SK-N-SH (cell line): ENCODE results near the gene OR9K2. TPM values are rescaled to one million over a fixed set of nuclear protein-coding genes. Genes with fewer than 3 reads are reported as not detected.
"Not testable (repeated sequence)": the region's sequence is repeated elsewhere in the genome, so short reads cannot be mapped to it uniquely, and the experiment has no call there.

Experiments used
- CTCF ChIA-PET: fragments of 300-600, 350-600 bp; formaldehyde crosslinking; extraction: SDS; loops from one replicate; lab custom pipeline; 2021; lab: Yijun Ruan, JAX
- POLR2A ChIA-PET: fragments of 350-600 bp; sonication (Branson Sonifier 250); formaldehyde crosslinking; extraction: SDS; loops from one replicate; lab custom pipeline; 2020; ENCODE audit warnings: antibody characterized with exemption, inconsistent platforms; lab: Yijun Ruan, JAX
- DNase-seq: peaks from one replicate; pipeline ENCODE4 v3.0.0; 2012
- H2AFZ ChIP-seq: fragments of 200-600 bp; sonication (generic); 2 replicates; pipeline ENCODE4 v1.8.1; 2016; ENCODE audit warnings: antibody characterized with exemption, mild to moderate bottlenecking, low read depth
- H3F3A ChIP-seq: fragments of 200-600 bp; sonication (generic); replicated peaks from 2 replicates; pipeline ENCODE3; 2016; ENCODE audit warnings: antibody characterized with exemption, mild to moderate bottlenecking; ENCODE audit not compliant: insufficient read depth
- H3K27ac ChIP-seq, 2 experiments: fragments of 200-500 bp in 1 of 2; fragments of 200-600 bp in 1 of 2; sonication (Bioruptor generic) in 1 of 2; sonication (generic), shearing (Covaris generic) in 1 of 2; 2 replicates each; pipeline versions ENCODE4 v1.5.1 to v1.6.1; 2014 to 2016; ENCODE audit warnings: low read depth in 2 of 2, inconsistent platforms in 1 of 2, low read length in 1 of 2, mild to moderate bottlenecking in 1 of 2, mixed read lengths in 1 of 2
- H3K27me3 ChIP-seq: fragments of 200-600 bp; sonication (generic), shearing (Covaris generic); 2 replicates; pipeline ENCODE4 v1.6.1; 2016; ENCODE audit warnings: mixed run types; ENCODE audit not compliant: insufficient read depth
- H3K36me3 ChIP-seq, 2 experiments: fragments of 200-500 bp in 1 of 2; fragments of 200-600 bp in 1 of 2; sonication (Bioruptor generic) in 1 of 2; sonication (generic) in 1 of 2; replicated peaks in 1 of 2; 2 replicates each; pipeline versions ENCODE3 to v1.5.1; 2014 to 2016; ENCODE audit warnings: low read length in 1 of 2, mild to moderate bottlenecking in 1 of 2; ENCODE audit not compliant: insufficient read depth in 2 of 2, control insufficient read depth in 1 of 2
- H3K4me1 ChIP-seq, 2 experiments: fragments of 200-500 bp in 1 of 2; fragments of 200-600 bp in 1 of 2; sonication (Bioruptor generic) in 1 of 2; sonication (generic), shearing (Covaris generic) in 1 of 2; 2 replicates each; pipeline versions ENCODE4 v1.5.1 to v1.6.1; 2014 to 2016; ENCODE audit warnings: low read depth in 1 of 2, low read length in 1 of 2, mixed run types in 1 of 2; ENCODE audit not compliant: insufficient read depth in 2 of 2, control insufficient read depth in 1 of 2
- H3K4me2 ChIP-seq: fragments of 200-600 bp; sonication (generic), shearing (Covaris generic); 2 replicates; pipeline ENCODE4 v1.6.1; 2017; ENCODE audit warnings: mixed run types
- H3K4me3 ChIP-seq, 2 experiments: fragments of 200-500 bp in 1 of 2; fragments of 200-600 bp in 1 of 2; sonication (Bioruptor generic) in 1 of 2; sonication (generic), shearing (Covaris generic) in 1 of 2; 2 replicates each; pipeline versions ENCODE4 v1.5.1 to v1.8.1; 2014 to 2016; ENCODE audit warnings: low read depth in 2 of 2, inconsistent platforms in 1 of 2, low read length in 1 of 2, mild to moderate bottlenecking in 1 of 2, mixed read lengths in 1 of 2, moderate library complexity in 1 of 2
- H3K79me2 ChIP-seq: fragments of 200-600 bp; sonication (generic); 2 replicates; pipeline ENCODE4 v1.8.1; 2017; ENCODE audit warnings: mild to moderate bottlenecking; ENCODE audit not compliant: insufficient read depth
- H3K9ac ChIP-seq: fragments of 200-600 bp; sonication (generic); 2 replicates; pipeline ENCODE4 v1.6.1; 2017; ENCODE audit warnings: mixed run types
- H3K9me2 ChIP-seq: fragments of 200-600 bp; sonication (generic); 2 replicates; pipeline ENCODE4 v1.6.1; 2017; ENCODE audit warnings: mixed run types
- H3K9me3 ChIP-seq: fragments of 200-600 bp; sonication (generic); 2 replicates; pipeline ENCODE4 v1.6.1; 2017; ENCODE audit warnings: mixed run types, mild to moderate bottlenecking, moderate library complexity
- H4K20me1 ChIP-seq: fragments of 200-600 bp; sonication (generic); 2 replicates; pipeline ENCODE4 v1.6.1; 2017; ENCODE audit warnings: mild to moderate bottlenecking, mixed run types; ENCODE audit not compliant: insufficient read depth
- EZH2phosphoT487 ChIP-seq: fragments of 200-600 bp; sonication (generic); IDR thresholded peaks from 2 replicates; pipeline ENCODE4 v1.6.1; 2017; ENCODE audit warnings: low read depth, mixed run types, mild to moderate bottlenecking, antibody characterized with exemption, moderate library complexity, borderline replicate concordance
- FOSL2 ChIP-seq: IDR thresholded peaks from 2 replicates; pipeline ENCODE4 v1.4.0; 2012; ENCODE audit warnings: low read depth, mild to moderate bottlenecking, moderate library complexity, borderline replicate concordance
- GABPA ChIP-seq: IDR thresholded peaks from 2 replicates; pipeline ENCODE4 v1.4.0; 2012; ENCODE audit warnings: low read depth, mild to moderate bottlenecking
- IRF3 ChIP-seq: fragments of 150-350 bp; IDR thresholded peaks from 2 replicates; pipeline ENCODE4 v1.6.1; 2016; ENCODE audit warnings: mild to moderate bottlenecking, low read depth, low read length
- MEF2A ChIP-seq: IDR thresholded peaks from 2 replicates; pipeline ENCODE4 v1.4.0; 2012; ENCODE audit warnings: low read depth, borderline replicate concordance
- NFIC ChIP-seq: IDR thresholded peaks from 2 replicates; pipeline ENCODE4 v1.4.0; 2012; ENCODE audit warnings: borderline replicate concordance
- RAD21 ChIP-seq: IDR thresholded peaks from 2 replicates; pipeline ENCODE4 v1.6.1; 2012; ENCODE audit warnings: mild to moderate bottlenecking, low read length
- REST ChIP-seq: IDR thresholded peaks from 2 replicates; pipeline ENCODE4 v1.6.1; 2012; ENCODE audit warnings: mild to moderate bottlenecking, low read depth, low read length, moderate library complexity
- SIN3A ChIP-seq: IDR thresholded peaks from 2 replicates; pipeline ENCODE4 v1.6.1; 2012; ENCODE audit warnings: low read depth, mild to moderate bottlenecking, low read length, moderate library complexity, borderline replicate concordance
- SMC3 ChIP-seq: IDR thresholded peaks from 2 replicates; pipeline ENCODE4 v1.6.1; 2012; ENCODE audit warnings: low read depth, low read length, improper control_type of control experiment
- TEAD4 ChIP-seq: IDR thresholded peaks from 2 replicates; pipeline ENCODE4 v1.4.0; 2012; ENCODE audit warnings: mild to moderate bottlenecking, borderline replicate concordance; ENCODE audit not compliant: insufficient read depth
- USF1 ChIP-seq: IDR thresholded peaks from 2 replicates; pipeline ENCODE4 v1.4.0; 2012; ENCODE audit warnings: low read depth, borderline replicate concordance
- USF2 ChIP-seq: fragments of 150-350 bp; IDR thresholded peaks from 2 replicates; pipeline ENCODE4 v1.6.1; 2017; ENCODE audit warnings: antibody characterized with exemption, low read length, low read depth, borderline replicate concordance
- YY1 ChIP-seq: IDR thresholded peaks from 2 replicates; pipeline ENCODE4 v1.4.0; 2012; ENCODE audit warnings: low read depth, mild to moderate bottlenecking
- WGBS: methylation state at CpG from one replicate; pipeline ENCODE4 v1.1.6; 2017; ENCODE audit warnings: low lambda C conversion rate; 5-methylcytosine and 5-hydroxymethylcytosine counted together
- polyA plus RNA-seq, 3 experiments: library from polyadenylated mRNA; depleted of rRNA; stranded (reverse); fragments of >200 nt; gene quantifications; 2 replicates each; pipeline ENCODE4 v1.2.3, GENCODE V29; 2012

Gene OR9K2
- polyA plus RNA-seq, 1 of the 3 experiments (the other 2 are of a cell fraction): not detected

GRCh38 chr12:55171445-55171844, 45.2 kb downstream of the OR9K2 start:
- H3K36me3 ChIP-seq: no peaks in the 10 kb centered on the region
- no peaks in the 10 kb centered on the region for H3K79me2 ChIP-seq
- no peak overlapping the region for H3K4me2 ChIP-seq
- CTCF ChIA-PET: no interaction called here
- H3K4me1 ChIP-seq: no peaks in the 10 kb centered on the region
- H2AFZ ChIP-seq: no peak overlapping the region
- TF ChIP-seq EZH2phosphoT487: no peak
- no peak for TF ChIP-seq SIN3A
- no peak for TF ChIP-seq FOSL2
- TF ChIP-seq USF2: no peak
- TF ChIP-seq NFIC: no peak
- TF ChIP-seq MEF2A: no peak
- no peak for TF ChIP-seq TEAD4
- TF ChIP-seq GABPA: no peak
- POLR2A ChIA-PET: no interaction called here
- no peaks in the 10 kb centered on the region for H3K9me2 ChIP-seq
- no peaks in the 10 kb centered on the region for H3K9me3 ChIP-seq
- no peak overlapping the region for H3K4me3 ChIP-seq
- H3K27me3 ChIP-seq: 0 out of 2 replicates have a peak, but pooled peaks cover 5% of the 10 kb centered on the region
- no peaks in the 10 kb centered on the region for H4K20me1 ChIP-seq
- no peaks in the 10 kb centered on the region for H3F3A ChIP-seq
- no peak overlapping the region for H3K9ac ChIP-seq
- no peak overlapping the region for H3K27ac ChIP-seq
- 22% methylated on average over 2 of the region's 2 CpGs for WGBS
- no peak for DNase-seq

GRCh38 chr12:55171846-55172245, 45.6 kb downstream of the OR9K2 start:
- POLR2A ChIA-PET: not testable (repeated sequence)

GRCh38 chr12:55172686-55173085, 46.5 kb downstream of the OR9K2 start:
- no peaks in the 10 kb centered on the region for H4K20me1 ChIP-seq
- CTCF ChIA-PET: interaction anchor here (0.6 kb wide), 1 partner anchor 144 kb away, joined by 3 read pairs; no protein-coding TSS in a partner anchor
- 0% methylated on average over 1 of the region's 1 CpG for WGBS
- 0 out of 2 replicates have a peak, but pooled peaks cover 7% of the 10 kb centered on the region for H3K27me3 ChIP-seq
- no peak for DNase-seq
- no peak overlapping the region for H3K4me3 ChIP-seq
- peaks cover 2% of the 10 kb centered on the region; the same call in 1 of the 2 replicates for H3K9me2 ChIP-seq
- no peak overlapping the region for H3K4me2 ChIP-seq
- no peaks in the 10 kb centered on the region for H3F3A ChIP-seq
- no peak for TF ChIP-seq EZH2phosphoT487
- TF ChIP-seq SMC3: no peak
- no peak for TF ChIP-seq IRF3
- TF ChIP-seq USF1: no peak
- TF ChIP-seq NFIC: no peak
- no peak for TF ChIP-seq RAD21
- no peak for TF ChIP-seq REST
- TF ChIP-seq TEAD4: no peak
- no peak for TF ChIP-seq YY1
- H3K36me3 ChIP-seq: no peaks in the 10 kb centered on the region
- POLR2A ChIA-PET: no interaction called here
- no peak overlapping the region for H3K27ac ChIP-seq
- H3K4me1 ChIP-seq: no peaks in the 10 kb centered on the region
- H3K9me3 ChIP-seq: no peaks in the 10 kb centered on the region
- H3K9ac ChIP-seq: no peak overlapping the region
- no peaks in the 10 kb centered on the region for H3K79me2 ChIP-seq
- H2AFZ ChIP-seq: no peak overlapping the region

More at GRCh38 chr12:55171846-55172245, 45.6 kb downstream of the OR9K2 start:
- H3K27me3 ChIP-seq, H3K9ac ChIP-seq, H3K27ac ChIP-seq, H3K4me3 ChIP-seq, H3K9me2 ChIP-seq, H3K36me3 ChIP-seq, DNase-seq, H3K79me2 ChIP-seq, H3F3A ChIP-seq, H4K20me1 ChIP-seq, H2AFZ ChIP-seq, H3K9me3 ChIP-seq, H3K4me2 ChIP-seq, H3K4me1 ChIP-seq: not testable (repeated sequence)
- WGBS: 0% methylated on average over 2 of the region's 2 CpGs
- CTCF ChIA-PET: interaction anchor here (0.6 kb wide), 1 partner anchor 145 kb away, joined by 3 read pairs; no protein-coding TSS in a partner anchor
